GM18520 (cell line): ENCODE data around the gene CD300LF.

ENCODE experiments used
- ATAC-seq: cut with Tn5 transposase; IDR thresholded peaks from one replicate; pipeline ENCODE4 v1.9.1; 2021; ENCODE audit not compliant: unreplicated experiment

Gene CD300LF

GRCh38 chr17:74691151-74691550, 21.6 kb downstream of the CD300LF start:
- no peak for ATAC-seq

GRCh38 chr17:74690409-74690825, 22.3 kb downstream of the CD300LF start:
- no peak for ATAC-seq

GRCh38 chr17:74687886-74688285, 24.8 kb downstream of the CD300LF start:
- no peak for ATAC-seq

GRCh38 chr17:74686761-74687160, 26.0 kb downstream of the CD300LF start:
- no peak for ATAC-seq

- ATAC-seq: no peak
These were observed 30.1 kb downstream of the CD300LF start for GRCh38 chr17:74682471-74683190.

- no peak for ATAC-seq
These were observed 30.7 kb downstream of the CD300LF start for GRCh38 chr17:74682028-74682427.

- no peak for ATAC-seq
These were observed 31.8 kb downstream of the CD300LF start for GRCh38 chr17:74680941-74681340.

- no peak for ATAC-seq
These were observed 32.5 kb downstream of the CD300LF start for GRCh38 chr17:74680213-74680612.

GRCh38 chr17:74679374-74679773, 33.3 kb downstream of the CD300LF start:
- ATAC-seq: no peak

GRCh38 chr17:74678541-74678940, 34.2 kb downstream of the CD300LF start:
- no peak for ATAC-seq

- ATAC-seq: no peak
These were observed 34.9 kb downstream of the CD300LF start for GRCh38 chr17:74677558-74678466.

- no peak for ATAC-seq
These were observed 41.5 kb downstream of the CD300LF start for GRCh38 chr17:74671031-74671771.

- ATAC-seq: no peak
These were observed 42.4 kb downstream of the CD300LF start for GRCh38 chr17:74670329-74670728.

- ATAC-seq: no peak
These were observed 49.2 kb downstream of the CD300LF start for GRCh38 chr17:74663561-74663960.

- ATAC-seq: no peak
These were observed 52.8 kb downstream of the CD300LF start for GRCh38 chr17:74659889-74660288.

GRCh38 chr17:74658620-74659019, 54.1 kb downstream of the CD300LF start:
- ATAC-seq: no peak

GRCh38 chr17:74654742-74655141, 58.0 kb downstream of the CD300LF start:
- no peak for ATAC-seq

- ATAC-seq: no peak
These were observed 60.7 kb downstream of the CD300LF start for GRCh38 chr17:74652020-74652419.

- ATAC-seq: no peak
These were observed 62.8 kb downstream of the CD300LF start for GRCh38 chr17:74649909-74650308.

GRCh38 chr17:74647871-74648672, 64.7 kb downstream of the CD300LF start:
- ATAC-seq: no peak

- ATAC-seq: no peak
These were observed 66.5 kb downstream of the CD300LF start for GRCh38 chr17:74646231-74646630.
